Coronary artery (tissue), 2 donors: ENCODE measurements around the gene LAMA4.

Experiments
- DNase-seq: peaks from one replicate; pipeline ENCODE4 v3.0.0-alpha.2; 2017; ENCODE audit warnings: low spot score
- H3K27ac ChIP-seq, 2 donors: fragments of 200-600 bp; sonication (generic); one replicate each; pipeline ENCODE4 v1.5.1; 2016 to 2019
- H3K4me3 ChIP-seq: fragments of 200-600 bp; sonication (generic); 2 replicates; pipeline ENCODE4 v1.5.1; 2016; ENCODE audit warnings: mild to moderate bottlenecking, moderate library complexity
- TF ChIP-seq, protein P1 (sequence below): fragments of 200-600 bp; sonication (generic); IDR thresholded peaks from one replicate; pipeline ENCODE4 v1.5.1; 2019; ENCODE audit warnings: antibody characterized with exemption

The LAMA4 gene

GRCh38 chr6:112189494-112189893 lies 64.9 kb downstream of the LAMA4 start:
- TF ChIP-seq, protein P1, sequence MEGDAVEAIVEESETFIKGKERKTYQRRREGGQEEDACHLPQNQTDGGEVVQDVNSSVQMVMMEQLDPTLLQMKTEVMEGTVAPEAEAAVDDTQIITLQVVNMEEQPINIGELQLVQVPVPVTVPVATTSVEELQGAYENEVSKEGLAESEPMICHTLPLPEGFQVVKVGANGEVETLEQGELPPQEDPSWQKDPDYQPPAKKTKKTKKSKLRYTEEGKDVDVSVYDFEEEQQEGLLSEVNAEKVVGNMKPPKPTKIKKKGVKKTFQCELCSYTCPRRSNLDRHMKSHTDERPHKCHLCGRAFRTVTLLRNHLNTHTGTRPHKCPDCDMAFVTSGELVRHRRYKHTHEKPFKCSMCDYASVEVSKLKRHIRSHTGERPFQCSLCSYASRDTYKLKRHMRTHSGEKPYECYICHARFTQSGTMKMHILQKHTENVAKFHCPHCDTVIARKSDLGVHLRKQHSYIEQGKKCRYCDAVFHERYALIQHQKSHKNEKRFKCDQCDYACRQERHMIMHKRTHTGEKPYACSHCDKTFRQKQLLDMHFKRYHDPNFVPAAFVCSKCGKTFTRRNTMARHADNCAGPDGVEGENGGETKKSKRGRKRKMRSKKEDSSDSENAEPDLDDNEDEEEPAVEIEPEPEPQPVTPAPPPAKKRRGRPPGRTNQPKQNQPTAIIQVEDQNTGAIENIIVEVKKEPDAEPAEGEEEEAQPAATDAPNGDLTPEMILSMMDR = no peak
- Histone ChIP-seq H3K4me3 (no peak overlapping the region), H3K27ac (no peak overlapping the region)
- DNase-seq = no peak

- no peak overlapping the region for H3K27ac ChIP-seq
These were observed 65.5 kb downstream of the LAMA4 start for GRCh38 chr6:112188906-112189305.

GRCh38 chr6:112187736-112188135 lies 66.6 kb downstream of the LAMA4 start:
- Histone ChIP-seq H3K4me3 (no peak overlapping the region), H3K27ac (no peak overlapping the region)
- no peak for DNase-seq
- TF ChIP-seq, protein P1 = no peak

More at GRCh38 chr6:112188906-112189305, 65.5 kb downstream of the LAMA4 start:
- TF ChIP-seq, protein P1 = no peak
- no peak for DNase-seq
- H3K4me3 ChIP-seq = no peak overlapping the region

GRCh38 chr6:112184951-112185350 lies 69.4 kb downstream of the LAMA4 start:
- Histone ChIP-seq H3K27ac (no peak overlapping the region), H3K4me3 (no peak overlapping the region)
- TF ChIP-seq, protein P1 = no peak
- no peak for DNase-seq

- TF ChIP-seq, protein P1 = no peak
- no peak for DNase-seq
- no peak overlapping the region for H3K4me3 ChIP-seq
- H3K27ac ChIP-seq = peak overlapping the region in 1 of 2 donors; percentile 33
These were observed 71.1 kb downstream of the LAMA4 start for GRCh38 chr6:112183271-112183671.

GRCh38 chr6:112181130-112181529 lies 73.2 kb downstream of the LAMA4 start:
- TF ChIP-seq, protein P1 = no peak
- H3K27ac ChIP-seq = no peak overlapping the region
- no peak overlapping the region for H3K4me3 ChIP-seq
- DNase-seq = no peak

DNA sequence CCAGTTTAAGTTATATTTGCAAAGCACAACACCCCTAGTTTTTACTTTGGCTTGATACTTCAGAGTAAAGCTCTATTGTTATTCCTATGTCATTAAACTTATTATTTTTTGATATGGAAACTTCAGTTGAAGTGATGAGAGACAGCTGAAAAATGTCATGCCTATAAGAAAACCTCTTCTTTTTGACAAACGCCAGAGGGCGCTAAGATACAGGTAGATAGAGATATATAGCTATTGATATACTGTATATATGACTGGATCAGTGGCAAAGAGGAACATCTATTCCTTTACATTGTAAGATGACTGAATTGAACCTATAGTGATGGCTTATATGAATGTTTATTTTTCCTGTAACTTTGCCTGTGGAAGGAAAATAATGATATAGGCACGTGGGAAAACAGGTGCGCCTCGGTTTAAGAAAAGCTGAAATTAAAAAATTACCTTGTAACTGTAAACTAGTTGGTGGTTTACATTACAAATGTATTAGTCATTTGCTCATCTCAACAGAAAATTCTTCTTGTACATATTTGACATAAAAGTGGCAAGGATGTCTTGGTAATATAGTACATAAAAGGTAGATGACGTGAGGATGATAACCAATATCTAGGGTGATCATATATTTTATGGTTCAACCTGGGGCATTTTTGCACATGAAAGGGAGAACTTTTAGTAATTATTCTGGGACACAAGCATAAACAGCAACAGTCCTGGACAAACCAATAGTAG lies 74.1 kb downstream of the LAMA4 start:
- H3K4me3 ChIP-seq = no peak overlapping the region
- no peak overlapping the region for H3K27ac ChIP-seq
- no peak for DNase-seq
- TF ChIP-seq, protein P1 = peak; percentile 51
